Mucosa of gallbladder (tissue), 1 donor: Measurements from ENCODE around the gene GPS2. TPM values are rescaled to one million over a fixed set of nuclear protein-coding genes. Genes with fewer than 3 reads are reported as not detected.

Experiments used
- DNase-seq: peaks from one replicate; pipeline ENCODE4 v3.0.0-alpha.2; 2020; ENCODE audit warnings: low spot score
- total RNA-seq: library from RNA; stranded (reverse); gene quantifications from one replicate; pipeline ENCODE4 v1.2.1, GENCODE V29; 2021
- donor health status: DM: no; HTN: no; CAD: no.

GPS2 gene
- total RNA-seq, 1 donor from 2014 or later, result 71.8 TPM

GRCh38 chr17:7293159-7293558 lies 22.0 kb downstream of the GPS2 start:
- DNase-seq, result no peak

GRCh38 chr17:7292729-7293128 lies 22.4 kb downstream of the GPS2 start:
- no peak for DNase-seq

GRCh38 chr17:7292194-7292593 lies 23.0 kb downstream of the GPS2 start:
- DNase-seq, result no peak

- no peak for DNase-seq
These were observed 24.5 kb downstream of the GPS2 start for GRCh38 chr17:7290685-7291084.

- DNase-seq, result no peak
These were observed 25.0 kb downstream of the GPS2 start for GRCh38 chr17:7290166-7290565.

GRCh38 chr17:7289256-7290032 lies 25.7 kb downstream of the GPS2 start:
- no peak for DNase-seq

GRCh38 chr17:7285679-7286078 lies 29.5 kb downstream of the GPS2 start:
- DNase-seq, result no peak

GRCh38 chr17:7284911-7285310 lies 30.2 kb downstream of the GPS2 start:
- DNase-seq, result no peak

- no peak for DNase-seq
These were observed 31.5 kb downstream of the GPS2 start for GRCh38 chr17:7283471-7284216.

- DNase-seq, result no peak
These were observed 32.3 kb downstream of the GPS2 start for GRCh38 chr17:7282752-7283321.

- DNase-seq, result no peak
These were observed 33.0 kb downstream of the GPS2 start for GRCh38 chr17:7281953-7282751.

- DNase-seq, result peak; percentile 93
These were observed 33.8 kb downstream of the GPS2 start, which contains the start of gene SLC2A4 for GRCh38 chr17:7281074-7281952. Gene SLC2A4, plus strand, starts transcription at chr17:7281718. Its CDS starts 217 bp downstream, at chr17:7281935.

- DNase-seq, result peak; percentile 87
These were observed 34.6 kb downstream of the GPS2 start for GRCh38 chr17:7280519-7281073.

- no peak for DNase-seq
These were observed 35.7 kb downstream of the GPS2 start for GRCh38 chr17:7279448-7279847.

GRCh38 chr17:7266784-7267183 lies 48.4 kb downstream of the GPS2 start:
- DNase-seq, result no peak

GRCh38 chr17:7263801-7264078 lies 51.4 kb downstream of the GPS2 start:
- no peak for DNase-seq

GRCh38 chr17:7262935-7263800 lies 52.0 kb downstream of the GPS2 start:
- DNase-seq, result peak; percentile 57
